NT2/D1 (cell line): ENCODE results near the gene SLIT1.

Experiments
- SUZ12 ChIP-seq: IDR thresholded peaks from 2 replicates; pipeline ENCODE4 v1.6.1; 2011; ENCODE audit not compliant: insufficient read length, insufficient read depth; ENCODE audit errors: extremely low read depth
- YY1 ChIP-seq: IDR thresholded peaks from 2 replicates; pipeline ENCODE4 v1.6.1; 2011; ENCODE audit not compliant: insufficient read length, insufficient read depth

GRCh38 chr10:97046456-97047082 is 139.2 kb downstream of the SLIT1 start:
- no peak for TF ChIP-seq SUZ12
- TF ChIP-seq YY1: no peak
